ENCODE results near the gene ABCG1.

DNA sequence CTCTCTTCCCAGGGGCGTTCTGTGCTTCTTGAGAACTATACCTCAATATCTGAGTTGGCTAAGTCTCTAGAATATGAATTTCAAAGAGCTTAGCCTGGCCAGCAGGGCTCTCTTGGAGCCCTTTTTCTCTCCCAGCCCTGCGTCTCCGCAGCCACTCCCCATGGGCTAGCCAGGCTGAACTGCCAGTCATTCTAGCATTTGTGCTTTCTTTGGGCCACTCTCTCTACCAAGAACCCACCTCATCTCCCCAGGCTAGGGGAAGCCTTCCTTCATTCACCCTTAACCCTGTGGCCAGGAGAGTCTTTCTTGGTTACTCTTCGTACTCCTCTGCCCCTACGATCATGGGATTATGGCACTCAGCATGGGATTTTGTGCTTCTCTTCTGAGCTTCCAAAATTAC, 18.2 kb downstream of the ABCG1 start:
- TF ChIP-seq, protein P1, sequence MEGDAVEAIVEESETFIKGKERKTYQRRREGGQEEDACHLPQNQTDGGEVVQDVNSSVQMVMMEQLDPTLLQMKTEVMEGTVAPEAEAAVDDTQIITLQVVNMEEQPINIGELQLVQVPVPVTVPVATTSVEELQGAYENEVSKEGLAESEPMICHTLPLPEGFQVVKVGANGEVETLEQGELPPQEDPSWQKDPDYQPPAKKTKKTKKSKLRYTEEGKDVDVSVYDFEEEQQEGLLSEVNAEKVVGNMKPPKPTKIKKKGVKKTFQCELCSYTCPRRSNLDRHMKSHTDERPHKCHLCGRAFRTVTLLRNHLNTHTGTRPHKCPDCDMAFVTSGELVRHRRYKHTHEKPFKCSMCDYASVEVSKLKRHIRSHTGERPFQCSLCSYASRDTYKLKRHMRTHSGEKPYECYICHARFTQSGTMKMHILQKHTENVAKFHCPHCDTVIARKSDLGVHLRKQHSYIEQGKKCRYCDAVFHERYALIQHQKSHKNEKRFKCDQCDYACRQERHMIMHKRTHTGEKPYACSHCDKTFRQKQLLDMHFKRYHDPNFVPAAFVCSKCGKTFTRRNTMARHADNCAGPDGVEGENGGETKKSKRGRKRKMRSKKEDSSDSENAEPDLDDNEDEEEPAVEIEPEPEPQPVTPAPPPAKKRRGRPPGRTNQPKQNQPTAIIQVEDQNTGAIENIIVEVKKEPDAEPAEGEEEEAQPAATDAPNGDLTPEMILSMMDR (IDR thresholded peaks at IDR 0.05) = no peak
- TF ChIP-seq POLR2AphosphoS2 (conservative IDR thresholded peaks at IDR 0.05; ENCODE audit: low read length) = no peak
- no peak for TF ChIP-seq RAD21 (conservative IDR thresholded peaks at IDR 0.05 in 1 of 2, IDR thresholded peaks at IDR 0.05 in 1 of 2)
